Heart left ventricle (tissue), 13 donors: Measurements from ENCODE around the gene NCF2.

Experiments used
- CTCF ChIP-seq, 12 donors: fragments of 200-600 bp; sonication (generic) in 4 of 12; IDR thresholded peaks; one replicate each; pipeline versions ENCODE4 v1.5.0 to v1.8.0; 2018 to 2022; ENCODE audit warnings: antibody characterized with exemption in 12 of 12, mild to moderate bottlenecking in 5 of 12
- POLR2A ChIP-seq, 2 donors: fragments of 450-650 bp; IDR thresholded peaks; one replicate each; pipeline ENCODE4 v1.6.1; 2017; ENCODE audit warnings: antibody characterized with exemption in 2 of 2, mild to moderate bottlenecking in 2 of 2, moderate library complexity in 2 of 2
- donor health status: ischemic (EF 13 %, LVEDD 7.1; RV severe dilation, severe dysfunction).
- donor health status: DM: no; HTN: yes; CAD: no.
- donor health status: DM: no; HTN: no; CAD: no.
- donor health status: ischemic (EF 25% LVEDD 6.9; RV normal size, moderate dysfunction).
- donor health status: ischemic (EF 25% LVEDD 5.7; RV mildly dilated, moderate dysfunction).
- donor health status: ischemic (EF 35%, LVEDD 5.7; RV mildly dilated, moderate dysfunction).
- donor health status: nonischemic (EF 11% LVEDD 7.7; RV severe dilation, severe dysfunction).
- donor health status: DM: yes; HTN: yes; CAD: no.
- donor health status: PGD.
- donor health status: ischemic (EF 29% LVEDD 5.4; RV normal size, mild dysfunction).
- donor health status: nonischemic (EF 23%, LVEDD 6.1; RV moderate dilation, normal function).

GRCh38 chr1:183605904-183606303 lies 15.6 kb upstream of the NCF2 start:
- TF ChIP-seq CTCF (IDR thresholded peaks at IDR 0.05) (no peak), POLR2A (IDR thresholded peaks at IDR 0.05) (no peak)
